A549 (cell line): Measurements from ENCODE around the gene FLYWCH1. TPM values are rescaled to one million over a fixed set of nuclear protein-coding genes. Genes with fewer than 3 reads are reported as not detected.

ENCODE experiments used
- ATAC-seq, 2 experiments: fragments of 200-7000 bp in 1 of 2; fragments of >200 bp in 1 of 2; cut with Nextera tagmentation in 1 of 2; cut with Tn5 transposase in 1 of 2; 3 replicates each; pipeline versions ENCODE4 v1.8.0 to v1.9.1; 2018 to 2020; ENCODE audit warnings: mild to moderate bottlenecking in 1 of 2, moderate library complexity in 1 of 2
- CTCF ChIA-PET: fragments of 300-600 bp; sonication (Branson Sonifier 250); formaldehyde crosslinking; extraction: SDS; loops from one replicate; lab custom pipeline; 2021; ENCODE audit warnings: antibody characterized with exemption, inconsistent platforms; lab: Yijun Ruan, JAX
- POLR2A ChIA-PET: fragments of 350-600 bp; formaldehyde crosslinking; extraction: SDS; loops from one replicate; lab custom pipeline; 2021; ENCODE audit warnings: antibody characterized with exemption, inconsistent platforms; lab: Yijun Ruan, JAX
- DNase-seq, 2 experiments: peaks; one replicate each; pipeline versions ENCODE4 v3.0.0 to v3.0.0-alpha.2; 2011 to 2016; ENCODE audit warnings: low read depth in 1 of 2, low spot score in 1 of 2
- FAIRE-seq: peaks from 2 replicates; lab custom pipeline; 2011; peaks lifted over from hg19 to GRCh38; lab: Jason Lieb, UNC
- H3K27ac ChIP-seq, 2 experiments: fragments of >200 bp; sonication (Bioruptor Twin); formaldehyde crosslinking; 3 replicates each; pipeline ENCODE4 v1.5.1; 2016 to 2017
- H3K4me1 ChIP-seq: fragments of >200 bp; sonication (Bioruptor Twin); formaldehyde crosslinking; 3 replicates; pipeline ENCODE4 v1.6.1; 2016
- H3K4me2 ChIP-seq: fragments of >200 bp; sonication (Bioruptor Twin); formaldehyde crosslinking; 3 replicates; pipeline ENCODE4 v1.6.1; 2016
- H3K4me3 ChIP-seq: fragments of >200 bp; sonication (Bioruptor Twin); formaldehyde crosslinking; 3 replicates; pipeline ENCODE4 v1.5.1; 2016
- H3K9me3 ChIP-seq: fragments of >200 bp; sonication (Bioruptor Twin); formaldehyde crosslinking; 3 replicates; pipeline ENCODE4 v1.6.1; 2016
- CBX2 ChIP-seq: fragments of 200-600 bp; sonication (generic); IDR thresholded peaks from 2 replicates; pipeline ENCODE4 v1.6.1; 2016; ENCODE audit warnings: low read depth, mild to moderate bottlenecking, borderline replicate concordance
- EHF ChIP-seq: fragments of 250-450 bp; sonication (Bioruptor Pico); IDR thresholded peaks from 2 replicates; pipeline ENCODE4 v1.5.0; 2020; ENCODE audit warnings: mild to moderate bottlenecking
- ESRRA ChIP-seq: fragments of 150-350 bp; IDR thresholded peaks from 2 replicates; pipeline ENCODE4 v1.6.1; 2014; ENCODE audit warnings: mild to moderate bottlenecking, low read length, borderline replicate concordance
- FOSB ChIP-seq: fragments of 250-450 bp; sonication (Bioruptor Pico); IDR thresholded peaks from 2 replicates; pipeline ENCODE4 v1.5.0; 2020; ENCODE audit warnings: mild to moderate bottlenecking, moderate library complexity
- GATA3 ChIP-seq: IDR thresholded peaks from 2 replicates; pipeline ENCODE4 v1.6.1; 2012; ENCODE audit warnings: borderline replicate concordance
- HEYL ChIP-seq: fragments of 250-450 bp; sonication (Bioruptor Pico); IDR thresholded peaks from 2 replicates; pipeline ENCODE4 v1.8.0; 2021; ENCODE audit warnings: mild to moderate bottlenecking, moderate library complexity
- HOXB13 ChIP-seq: fragments of 250-450 bp; sonication (Bioruptor Pico); IDR thresholded peaks from 2 replicates; pipeline ENCODE4 v1.5.0; 2020; ENCODE audit warnings: low read depth, mild to moderate bottlenecking, moderate library complexity
- HOXB5 ChIP-seq: fragments of 250-450 bp; sonication (Bioruptor Pico); IDR thresholded peaks from 2 replicates; pipeline ENCODE4 v1.5.0; 2020; ENCODE audit warnings: mild to moderate bottlenecking, moderate library complexity
- JUN ChIP-seq, 2 experiments: fragments of >200 bp; sonication (Bioruptor Twin); formaldehyde crosslinking; IDR thresholded peaks; 2 replicates in 1 of 2; 3 replicates in 1 of 2; pipeline ENCODE4 v1.6.1; 2016 to 2017
- JUNB ChIP-seq: fragments of >200 bp; sonication (Bioruptor Twin); formaldehyde crosslinking; IDR thresholded peaks from 2 replicates; pipeline ENCODE4 v1.6.1; 2016
- KDM1A ChIP-seq: fragments of 200-600 bp; sonication (generic); IDR thresholded peaks from 2 replicates; pipeline ENCODE4 v1.6.1; 2016; ENCODE audit warnings: low read depth, mild to moderate bottlenecking
- KDM5A ChIP-seq: fragments of 200-600 bp; sonication (generic); IDR thresholded peaks from 2 replicates; pipeline ENCODE4 v1.6.1; 2016; ENCODE audit warnings: antibody characterized with exemption, mild to moderate bottlenecking
- MAFK ChIP-seq: fragments of 450-650 bp; IDR thresholded peaks from 2 replicates; pipeline ENCODE4 v1.6.1; 2014; ENCODE audit not compliant: partially characterized antibody
- MAZ ChIP-seq: fragments of 150-350 bp; IDR thresholded peaks from 2 replicates; pipeline ENCODE4 v1.6.1; 2014; ENCODE audit warnings: antibody characterized with exemption, low read depth, low read length, borderline replicate concordance
- MYC ChIP-seq: IDR thresholded peaks from 2 replicates; pipeline ENCODE4 v1.6.1; 2012; ENCODE audit warnings: mild to moderate bottlenecking, inconsistent platforms, low read length, improper control_type of control experiment, borderline replicate concordance
- NPAS2 ChIP-seq: fragments of 250-450 bp; sonication (Bioruptor Pico); IDR thresholded peaks from 2 replicates; pipeline ENCODE4 v1.8.0; 2022; ENCODE audit warnings: mild to moderate bottlenecking, moderate library complexity, borderline replicate concordance
- PHF8 ChIP-seq: fragments of 200-600 bp; sonication (generic); IDR thresholded peaks from 2 replicates; pipeline ENCODE4 v1.6.1; 2016; ENCODE audit warnings: low read depth, mild to moderate bottlenecking, antibody characterized with exemption, moderate library complexity, borderline replicate concordance
- POLR2AphosphoS2 ChIP-seq: conservative IDR thresholded peaks from 2 replicates; pipeline ENCODE4 v1.6.1; 2012; ENCODE audit warnings: low read length, improper control_type of control experiment, inconsistent platforms
- RAD21 ChIP-seq, 2 experiments: fragments of >200 bp in 1 of 2; sonication (Bioruptor Twin) in 1 of 2; formaldehyde crosslinking in 1 of 2; IDR thresholded peaks in 1 of 2; conservative IDR thresholded peaks in 1 of 2; 2 replicates in 1 of 2; 3 replicates in 1 of 2; pipeline ENCODE4 v1.6.1; 2012 to 2018; ENCODE audit warnings: inconsistent platforms in 1 of 2
- TFCP2L1 ChIP-seq: fragments of 250-450 bp; sonication (Bioruptor Pico); IDR thresholded peaks from 2 replicates; pipeline ENCODE4 v1.5.0; 2021; ENCODE audit warnings: mild to moderate bottlenecking
- ZFP36 ChIP-seq: fragments of 450-650 bp; IDR thresholded peaks from 2 replicates; pipeline ENCODE4 v1.6.1; 2014; ENCODE audit warnings: borderline replicate concordance; ENCODE audit not compliant: partially characterized antibody
- ZNF302 ChIP-seq: fragments of 250-450 bp; sonication (Bioruptor Pico); IDR thresholded peaks from 2 replicates; pipeline ENCODE4 v1.9.0; 2021; ENCODE audit warnings: inconsistent platforms, mild to moderate bottlenecking, moderate library complexity
- ZSCAN20 ChIP-seq: fragments of 250-450 bp; sonication (Bioruptor Pico); IDR thresholded peaks from 2 replicates; pipeline ENCODE4 v1.8.0; 2022; ENCODE audit warnings: mild to moderate bottlenecking, moderate library complexity
- whole genome bisulfite sequencing: methylation state at CpG from one replicate; pipeline ENCODE4 v1.1.6; 2017; ENCODE audit errors: missing lambda C conversion rate; 5-methylcytosine and 5-hydroxymethylcytosine counted together
- polyA plus RNA-seq, 4 experiments: library from polyadenylated mRNA; depleted of rRNA in 3 of 4; stranded (reverse); fragments of >200 nt; fragmentation: RNase III in 1 of 4; extraction: RNeasy Plus Mini Kit Qiagen cat#74134 plus additional on column Dnase treatment in 1 of 4; gene quantifications; 2 replicates in 3 of 4; 3 replicates in 1 of 4; pipeline ENCODE4 v1.2.3, GENCODE V29; 2011 to 2017
- TF ChIP-seq, protein P1 (sequence below): fragments of >200 bp; sonication (Bioruptor Twin); formaldehyde crosslinking; IDR thresholded peaks from 3 replicates; pipeline ENCODE4 v1.6.1; 2016
- TF ChIP-seq, protein P2 (sequence below): fragments of 250-450 bp; sonication (Bioruptor Pico); IDR thresholded peaks from 2 replicates; pipeline ENCODE4 v1.5.0; 2020; ENCODE audit warnings: low read depth, mild to moderate bottlenecking, moderate library complexity
- TF ChIP-seq, protein P3 (sequence below): fragments of >200 bp; sonication (Bioruptor Twin); formaldehyde crosslinking; IDR thresholded peaks from 2 replicates; pipeline ENCODE4 v1.6.1; 2016
- TF ChIP-seq, protein P4 (sequence below): IDR thresholded peaks from 2 replicates; pipeline ENCODE4 v1.6.1; 2012
- TF ChIP-seq, protein P5 (sequence below): IDR thresholded peaks from 2 replicates; pipeline ENCODE4 v1.6.1; 2012
- TF ChIP-seq, protein P6 (sequence below): fragments of 250-450 bp; sonication (Bioruptor Pico); IDR thresholded peaks from 2 replicates; pipeline ENCODE4 v1.5.0; 2021; ENCODE audit warnings: mild to moderate bottlenecking, moderate library complexity, borderline replicate concordance
- TF ChIP-seq, protein P7 (sequence below): fragments of >200 bp; sonication (Bioruptor Twin); formaldehyde crosslinking; IDR thresholded peaks from 3 replicates; pipeline ENCODE4 v1.5.1; 2016

FLYWCH1 gene
- polyA plus RNA-seq, 2 of the 4 experiments (the other 2 are of a cell fraction) = 9.3 to 22.5 TPM

DNA sequence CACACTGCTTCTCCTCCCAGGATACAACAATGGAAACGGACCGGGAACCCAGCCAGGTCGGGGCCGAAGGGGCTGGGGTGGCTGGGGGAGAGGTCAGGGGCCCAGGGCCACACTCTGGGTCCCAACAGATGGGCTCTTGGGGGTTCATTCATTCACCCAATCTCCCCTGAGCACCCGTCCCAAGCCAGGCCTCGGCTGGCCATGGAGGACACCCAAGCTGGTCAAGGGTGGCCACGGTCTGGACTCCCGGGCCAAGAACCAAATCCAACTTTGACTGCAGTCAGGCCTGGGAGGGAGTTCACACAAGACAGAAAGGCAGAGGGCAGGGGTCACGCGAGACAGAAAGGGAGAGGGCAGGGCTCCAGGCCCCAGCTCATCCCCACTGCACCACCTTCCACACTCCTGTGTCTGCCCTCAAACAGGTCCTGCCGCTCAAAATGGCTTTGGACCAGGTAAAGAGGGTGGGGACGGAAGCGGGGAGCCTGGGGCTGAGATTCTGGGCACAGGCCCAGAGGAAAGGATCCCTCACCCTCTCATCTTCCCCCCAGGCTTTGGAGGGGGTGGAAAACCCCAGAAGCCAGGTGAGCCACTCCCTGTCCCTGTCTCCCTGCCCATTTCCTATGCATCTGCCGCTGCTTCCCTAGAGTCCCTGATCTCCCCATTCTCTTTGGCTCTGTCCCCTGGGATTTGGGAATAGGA is 80.8 kb downstream of the FLYWCH1 start:
- no peak for DNase-seq
- no peak overlapping the region for H3K27ac ChIP-seq
- TF ChIP-seq, protein P1, sequence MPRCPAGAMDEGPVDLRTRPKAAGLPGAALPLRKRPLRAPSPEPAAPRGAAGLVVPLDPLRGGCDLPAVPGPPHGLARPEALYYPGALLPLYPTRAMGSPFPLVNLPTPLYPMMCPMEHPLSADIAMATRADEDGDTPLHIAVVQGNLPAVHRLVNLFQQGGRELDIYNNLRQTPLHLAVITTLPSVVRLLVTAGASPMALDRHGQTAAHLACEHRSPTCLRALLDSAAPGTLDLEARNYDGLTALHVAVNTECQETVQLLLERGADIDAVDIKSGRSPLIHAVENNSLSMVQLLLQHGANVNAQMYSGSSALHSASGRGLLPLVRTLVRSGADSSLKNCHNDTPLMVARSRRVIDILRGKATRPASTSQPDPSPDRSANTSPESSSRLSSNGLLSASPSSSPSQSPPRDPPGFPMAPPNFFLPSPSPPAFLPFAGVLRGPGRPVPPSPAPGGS = no peak
- TF ChIP-seq, protein P2, sequence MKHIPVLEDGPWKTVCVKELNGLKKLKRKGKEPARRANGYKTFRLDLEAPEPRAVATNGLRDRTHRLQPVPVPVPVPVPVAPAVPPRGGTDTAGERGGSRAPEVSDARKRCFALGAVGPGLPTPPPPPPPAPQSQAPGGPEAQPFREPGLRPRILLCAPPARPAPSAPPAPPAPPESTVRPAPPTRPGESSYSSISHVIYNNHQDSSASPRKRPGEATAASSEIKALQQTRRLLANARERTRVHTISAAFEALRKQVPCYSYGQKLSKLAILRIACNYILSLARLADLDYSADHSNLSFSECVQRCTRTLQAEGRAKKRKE = no peak
- TF ChIP-seq ZSCAN20 (CRISPR knock-in tag) = no peak
- no peak for TF ChIP-seq POLR2AphosphoS2
- TF ChIP-seq JUN (IDR thresholded peaks at IDR 0.05) = no peak
- no peak for TF ChIP-seq ZFP36
- no peak for TF ChIP-seq ZNF302
- TF ChIP-seq, protein P3, sequence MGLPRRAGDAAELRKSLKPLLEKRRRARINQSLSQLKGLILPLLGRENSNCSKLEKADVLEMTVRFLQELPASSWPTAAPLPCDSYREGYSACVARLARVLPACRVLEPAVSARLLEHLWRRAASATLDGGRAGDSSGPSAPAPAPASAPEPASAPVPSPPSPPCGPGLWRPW = no peak
- TF ChIP-seq HOXB5 (CRISPR knock-in tag) = no peak
- TF ChIP-seq KDM5A = no peak
- TF ChIP-seq MYC = no peak
- TF ChIP-seq GATA3 = no peak
- no peak for TF ChIP-seq FOSB (CRISPR knock-in tag)
- TF ChIP-seq, protein P4, sequence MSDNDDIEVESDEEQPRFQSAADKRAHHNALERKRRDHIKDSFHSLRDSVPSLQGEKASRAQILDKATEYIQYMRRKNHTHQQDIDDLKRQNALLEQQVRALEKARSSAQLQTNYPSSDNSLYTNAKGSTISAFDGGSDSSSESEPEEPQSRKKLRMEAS = no peak
- TF ChIP-seq, protein P5, sequence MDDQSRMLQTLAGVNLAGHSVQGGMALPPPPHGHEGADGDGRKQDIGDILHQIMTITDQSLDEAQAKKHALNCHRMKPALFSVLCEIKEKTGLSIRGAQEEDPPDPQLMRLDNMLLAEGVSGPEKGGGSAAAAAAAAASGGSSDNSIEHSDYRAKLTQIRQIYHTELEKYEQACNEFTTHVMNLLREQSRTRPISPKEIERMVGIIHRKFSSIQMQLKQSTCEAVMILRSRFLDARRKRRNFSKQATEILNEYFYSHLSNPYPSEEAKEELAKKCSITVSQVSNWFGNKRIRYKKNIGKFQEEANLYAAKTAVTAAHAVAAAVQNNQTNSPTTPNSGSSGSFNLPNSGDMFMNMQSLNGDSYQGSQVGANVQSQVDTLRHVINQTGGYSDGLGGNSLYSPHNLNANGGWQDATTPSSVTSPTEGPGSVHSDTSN = no peak
- TF ChIP-seq NPAS2 (CRISPR knock-in tag) = no peak
- no peak for TF ChIP-seq EHF (CRISPR knock-in tag)
- TF ChIP-seq, protein P6, sequence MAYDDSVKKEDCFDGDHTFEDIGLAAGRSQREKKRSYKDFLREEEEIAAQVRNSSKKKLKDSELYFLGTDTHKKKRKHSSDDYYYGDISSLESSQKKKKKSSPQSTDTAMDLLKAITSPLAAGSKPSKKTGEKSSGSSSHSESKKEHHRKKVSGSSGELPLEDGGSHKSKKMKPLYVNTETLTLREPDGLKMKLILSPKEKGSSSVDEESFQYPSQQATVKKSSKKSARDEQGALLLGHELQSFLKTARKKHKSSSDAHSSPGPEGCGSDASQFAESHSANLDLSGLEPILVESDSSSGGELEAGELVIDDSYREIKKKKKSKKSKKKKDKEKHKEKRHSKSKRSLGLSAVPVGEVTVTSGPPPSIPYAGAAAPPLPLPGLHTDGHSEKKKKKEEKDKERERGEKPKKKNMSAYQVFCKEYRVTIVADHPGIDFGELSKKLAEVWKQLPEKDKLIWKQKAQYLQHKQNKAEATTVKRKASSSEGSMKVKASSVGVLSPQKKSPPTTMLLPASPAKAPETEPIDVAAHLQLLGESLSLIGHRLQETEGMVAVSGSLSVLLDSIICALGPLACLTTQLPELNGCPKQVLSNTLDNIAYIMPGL (CRISPR knock-in tag) = no peak
- no peak for TF ChIP-seq RAD21 (conservative IDR thresholded peaks at IDR 0.05 in 1 of 2, IDR thresholded peaks at IDR 0.05 in 1 of 2)
- TF ChIP-seq KDM1A = no peak
- TF ChIP-seq, all 56 proteins: peak for 0
- FAIRE-seq (no peak), ATAC-seq (no peak)
- WGBS = 93% methylated on average over 14 of the region's 14 CpGs
- CTCF ChIA-PET = interaction anchor here (0.8 to 1.3 kb wide), 5 partner anchors 8 to 55 kb away, joined by 3 to 4 read pairs (median 3); partner anchors contain the start of gene PAQR4
- H3K4me3 ChIP-seq = no peak overlapping the region
- H3K9me3 ChIP-seq = no peaks in the 10 kb centered on the region
- H3K4me2 ChIP-seq = no peak overlapping the region
- H3K4me1 ChIP-seq = peaks cover 3% of the 10 kb centered on the region; the same call in 1 of the 3 replicates
- POLR2A ChIA-PET = no interaction called here

DNA sequence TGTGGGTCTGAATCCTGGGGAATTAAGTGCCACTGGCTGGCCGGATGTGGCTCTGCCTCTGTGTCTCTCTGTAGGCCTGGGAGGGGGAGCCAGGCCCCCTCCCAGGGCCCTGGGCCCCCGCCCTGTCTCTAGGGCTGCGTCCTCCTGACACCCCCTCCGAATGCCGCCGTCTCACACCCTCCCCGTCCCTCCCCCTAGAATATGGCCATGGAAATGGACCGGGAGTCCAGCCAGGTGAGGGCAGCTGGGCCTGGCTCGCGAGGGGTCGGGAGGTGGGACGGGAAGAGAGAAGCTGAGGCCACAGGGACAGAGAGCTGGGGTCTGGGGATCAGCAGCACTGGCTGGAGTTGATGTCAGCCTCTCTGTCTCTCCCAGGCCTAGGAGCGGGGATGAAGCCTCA is 84.6 kb downstream of the FLYWCH1 start:
- ATAC-seq = no peak
- no peak for DNase-seq
- CTCF ChIA-PET = interaction anchor here (0.7 to 1.8 kb wide), 5 partner anchors 12 to 91 kb away, joined by 3 to 5 read pairs (median 4); no protein-coding TSS in a partner anchor
- peaks cover 7% of the 10 kb centered on the region; the same call in 2 of the 3 replicates for H3K4me1 ChIP-seq
- no peak for TF ChIP-seq CBX2
- TF ChIP-seq PHF8 = no peak
- no peak for TF ChIP-seq HEYL
- no peak for TF ChIP-seq MAZ
- TF ChIP-seq JUN (IDR thresholded peaks at IDR 0.05) = no peak
- no peak for TF ChIP-seq TFCP2L1
- no peak for TF ChIP-seq MAFK
- no peak for TF ChIP-seq ESRRA
- no peak for TF ChIP-seq JUNB
- no peak for TF ChIP-seq ZFP36
- TF ChIP-seq HOXB13 (CRISPR knock-in tag) = no peak
- TF ChIP-seq, protein P7, sequence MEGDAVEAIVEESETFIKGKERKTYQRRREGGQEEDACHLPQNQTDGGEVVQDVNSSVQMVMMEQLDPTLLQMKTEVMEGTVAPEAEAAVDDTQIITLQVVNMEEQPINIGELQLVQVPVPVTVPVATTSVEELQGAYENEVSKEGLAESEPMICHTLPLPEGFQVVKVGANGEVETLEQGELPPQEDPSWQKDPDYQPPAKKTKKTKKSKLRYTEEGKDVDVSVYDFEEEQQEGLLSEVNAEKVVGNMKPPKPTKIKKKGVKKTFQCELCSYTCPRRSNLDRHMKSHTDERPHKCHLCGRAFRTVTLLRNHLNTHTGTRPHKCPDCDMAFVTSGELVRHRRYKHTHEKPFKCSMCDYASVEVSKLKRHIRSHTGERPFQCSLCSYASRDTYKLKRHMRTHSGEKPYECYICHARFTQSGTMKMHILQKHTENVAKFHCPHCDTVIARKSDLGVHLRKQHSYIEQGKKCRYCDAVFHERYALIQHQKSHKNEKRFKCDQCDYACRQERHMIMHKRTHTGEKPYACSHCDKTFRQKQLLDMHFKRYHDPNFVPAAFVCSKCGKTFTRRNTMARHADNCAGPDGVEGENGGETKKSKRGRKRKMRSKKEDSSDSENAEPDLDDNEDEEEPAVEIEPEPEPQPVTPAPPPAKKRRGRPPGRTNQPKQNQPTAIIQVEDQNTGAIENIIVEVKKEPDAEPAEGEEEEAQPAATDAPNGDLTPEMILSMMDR = no peak
- FAIRE-seq = no peak
- H3K9me3 ChIP-seq = no peaks in the 10 kb centered on the region
- no peak overlapping the region for H3K27ac ChIP-seq
- POLR2A ChIA-PET = no interaction called here
- 96% methylated on average over 4 of the region's 13 CpGs for WGBS
- no peak overlapping the region for H3K4me2 ChIP-seq
- no peak overlapping the region for H3K4me3 ChIP-seq
